Measurements from ENCODE around the gene CBFA2T2. TPM values are rescaled to one million over a fixed set of nuclear protein-coding genes. Genes with fewer than 3 reads are reported as not detected.

Gene CBFA2T2
- total RNA-seq (2022; extraction: Qiagen RNA extraction; ENCODE audit: low read depth), result 3.8 to 7.4 TPM (median 6.3 TPM) in 5 replicates

GRCh38 chr20:33490023-33490933, at the start of gene CBFA2T2:
Gene CBFA2T2 (plus strand): TSS chr20:33490096. CDS start chr20:33490268, 172 bp downstream.

GRCh38 chr20:33443512-33444239, 46.2 kb upstream of the CBFA2T2 start, which contains the start of gene SNTA1:
Gene SNTA1 (minus strand): TSS chr20:33443763. CDS start chr20:33443620, 143 bp downstream.

GRCh38 chr20:33662172-33662571, 172.3 kb downstream of the CBFA2T2 start, which contains the start of gene C20orf144:
Gene C20orf144 (plus strand): TSS chr20:33662327. CDS start chr20:33662346, 19 bp downstream.

GRCh38 chr20:33666293-33667244, 176.7 kb downstream of the CBFA2T2 start, which contains the start of gene ACTL10:
Gene ACTL10 (plus strand): TSS chr20:33666943. CDS start chr20:33667498, 555 bp downstream.

GRCh38 chr20:33674294-33675135, 184.6 kb downstream of the CBFA2T2 start, which contains the start of gene NECAB3:
Gene NECAB3 (minus strand): TSS chr20:33674428. CDS start chr20:33674352, 76 bp downstream.

GRCh38 chr20:33686100-33686983, 196.4 kb downstream of the CBFA2T2 start, which contains the start of gene E2F1:
Gene E2F1 (minus strand): TSS chr20:33686385. CDS start chr20:33686264, 121 bp downstream.

Other genes starting within 250 kb of the CBFA2T2 start
- gene BPIFB1, start 206.9 kb upstream of the CBFA2T2 start, total RNA-seq (2022; extraction: Qiagen RNA extraction; ENCODE audit: low read depth), result 0.13 to 0.19 TPM in 2 of 5 replicates, not detected in the others
- 30.8 to 38.5 TPM (median 34.0 TPM) in 5 replicates for gene CDK5RAP1, start 88.6 kb upstream of the CBFA2T2 start, total RNA-seq (2022; extraction: Qiagen RNA extraction; ENCODE audit: low read depth)
- 7.9 to 12.8 TPM (median 12.3 TPM) in 5 replicates for gene SNTA1, start 46.3 kb upstream of the CBFA2T2 start, total RNA-seq (2022; extraction: Qiagen RNA extraction; ENCODE audit: low read depth)
- 0.07 to 0.13 TPM (median 0.09 TPM) in 4 of 5 replicates, not detected in the other for gene C20orf144, start 172.2 kb downstream of the CBFA2T2 start, total RNA-seq (2022; extraction: Qiagen RNA extraction; ENCODE audit: low read depth)
- not detected in 5 replicates for gene ACTL10, start 176.8 kb downstream of the CBFA2T2 start, total RNA-seq (2022; extraction: Qiagen RNA extraction; ENCODE audit: low read depth)
- 8.5 to 15.1 TPM (median 14.4 TPM) in 5 replicates for gene NECAB3, start 184.3 kb downstream of the CBFA2T2 start, total RNA-seq (2022; extraction: Qiagen RNA extraction; ENCODE audit: low read depth)
- 21.9 to 33.6 TPM (median 32.9 TPM) in 5 replicates for gene E2F1, start 196.3 kb downstream of the CBFA2T2 start, total RNA-seq (2022; extraction: Qiagen RNA extraction; ENCODE audit: low read depth)
- gene PXMP4, start 230.2 kb downstream of the CBFA2T2 start, total RNA-seq (2022; extraction: Qiagen RNA extraction; ENCODE audit: low read depth), result 4.4 to 7.1 TPM (median 6.3 TPM) in 5 replicates
- 2.7 to 4.2 TPM (median 4.0 TPM) in 5 replicates for gene ZNF341, start 241.9 kb downstream of the CBFA2T2 start, total RNA-seq (2022; extraction: Qiagen RNA extraction; ENCODE audit: low read depth)